ENCODE measurements around the gene TAAR9. TPM values are rescaled to one million over a fixed set of nuclear protein-coding genes. Genes with fewer than 3 reads are reported as not detected.

Gene TAAR9, protein sequence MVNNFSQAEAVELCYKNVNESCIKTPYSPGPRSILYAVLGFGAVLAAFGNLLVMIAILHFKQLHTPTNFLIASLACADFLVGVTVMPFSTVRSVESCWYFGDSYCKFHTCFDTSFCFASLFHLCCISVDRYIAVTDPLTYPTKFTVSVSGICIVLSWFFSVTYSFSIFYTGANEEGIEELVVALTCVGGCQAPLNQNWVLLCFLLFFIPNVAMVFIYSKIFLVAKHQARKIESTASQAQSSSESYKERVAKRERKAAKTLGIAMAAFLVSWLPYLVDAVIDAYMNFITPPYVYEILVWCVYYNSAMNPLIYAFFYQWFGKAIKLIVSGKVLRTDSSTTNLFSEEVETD
- not detected in 2 replicates for total RNA-seq
- long read RNA-seq: 0 reads

GRCh38 chr6:132537977-132538376 is at the start of gene TAAR9:
TSS of gene TAAR9 (plus strand) at chr6:132538277. CDS start at chr6:132538290, 13 bp downstream.
- TF ChIP-seq, protein P1, sequence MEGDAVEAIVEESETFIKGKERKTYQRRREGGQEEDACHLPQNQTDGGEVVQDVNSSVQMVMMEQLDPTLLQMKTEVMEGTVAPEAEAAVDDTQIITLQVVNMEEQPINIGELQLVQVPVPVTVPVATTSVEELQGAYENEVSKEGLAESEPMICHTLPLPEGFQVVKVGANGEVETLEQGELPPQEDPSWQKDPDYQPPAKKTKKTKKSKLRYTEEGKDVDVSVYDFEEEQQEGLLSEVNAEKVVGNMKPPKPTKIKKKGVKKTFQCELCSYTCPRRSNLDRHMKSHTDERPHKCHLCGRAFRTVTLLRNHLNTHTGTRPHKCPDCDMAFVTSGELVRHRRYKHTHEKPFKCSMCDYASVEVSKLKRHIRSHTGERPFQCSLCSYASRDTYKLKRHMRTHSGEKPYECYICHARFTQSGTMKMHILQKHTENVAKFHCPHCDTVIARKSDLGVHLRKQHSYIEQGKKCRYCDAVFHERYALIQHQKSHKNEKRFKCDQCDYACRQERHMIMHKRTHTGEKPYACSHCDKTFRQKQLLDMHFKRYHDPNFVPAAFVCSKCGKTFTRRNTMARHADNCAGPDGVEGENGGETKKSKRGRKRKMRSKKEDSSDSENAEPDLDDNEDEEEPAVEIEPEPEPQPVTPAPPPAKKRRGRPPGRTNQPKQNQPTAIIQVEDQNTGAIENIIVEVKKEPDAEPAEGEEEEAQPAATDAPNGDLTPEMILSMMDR (IDR thresholded peaks at IDR 0.05; ENCODE audit: unreplicated experiment): no peak
- H3K27me3 Mint-ChIP-seq: peaks cover 16% of the 10 kb centered on the region

DNA sequence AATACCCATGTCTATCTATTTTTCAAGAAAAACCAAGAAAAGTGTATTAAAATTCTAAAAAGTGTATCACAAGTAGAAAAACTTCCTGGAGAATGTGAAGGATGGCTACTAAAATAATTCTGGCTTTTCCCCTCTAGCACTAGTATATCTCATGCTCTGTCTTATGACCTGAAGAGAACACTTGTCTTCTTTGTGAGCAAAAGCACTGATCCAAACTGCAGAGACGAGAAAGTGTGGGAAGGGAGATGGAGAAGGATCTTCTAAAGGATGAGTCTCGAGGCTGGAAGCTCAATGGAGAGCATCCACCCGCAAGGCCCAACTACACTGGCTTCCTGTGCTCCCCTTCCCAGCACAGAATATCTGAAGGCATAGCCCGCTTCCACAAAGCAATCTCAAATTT is 48.7 kb upstream of the TAAR9 start:
- H3K36me3 Mint-ChIP-seq (ENCODE audit: insufficient read depth): peaks cover 6% of the 10 kb centered on the region
- TF ChIP-seq, protein P1 (IDR thresholded peaks at IDR 0.05; ENCODE audit: unreplicated experiment): no peak
- no peak overlapping the region for H3K4me3 Mint-ChIP-seq (ENCODE audit: low read depth)
- DNase-seq (ENCODE audit: low spot score, unreplicated experiment): no peak
- no peaks in the 10 kb centered on the region for H3K4me1 Mint-ChIP-seq (ENCODE audit: low read depth)
- H3K27me3 Mint-ChIP-seq: no peaks in the 10 kb centered on the region
- H3K9me3 Mint-ChIP-seq (ENCODE audit: low read depth): peaks cover 5% of the 10 kb centered on the region
- H3K27ac Mint-ChIP-seq: no peak overlapping the region

More at GRCh38 chr6:132537977-132538376, at the start of gene TAAR9:
- Mint-ChIP-seq H3K4me1 (ENCODE audit: low read depth) (no peaks in the 10 kb centered on the region), H3K27ac (no peak within 1 kb of the TSS), H3K4me3 (ENCODE audit: low read depth) (no peak within 1 kb of the TSS), H3K9me3 (ENCODE audit: low read depth) (peaks cover 8% of the 10 kb centered on the region), H3K36me3 (ENCODE audit: insufficient read depth) (no peaks in the 10 kb centered on the region)
- DNase-seq (ENCODE audit: low spot score, unreplicated experiment): no peak

GRCh38 chr6:132490024-132490423 is 48.1 kb upstream of the TAAR9 start:
- H3K36me3 Mint-ChIP-seq (ENCODE audit: insufficient read depth): peaks cover 12% of the 10 kb centered on the region
- DNase-seq (ENCODE audit: low spot score, unreplicated experiment): no peak
- peaks cover 8% of the 10 kb centered on the region for H3K9me3 Mint-ChIP-seq (ENCODE audit: low read depth)
- H3K27ac Mint-ChIP-seq: no peak overlapping the region
- H3K4me1 Mint-ChIP-seq (ENCODE audit: low read depth): no peaks in the 10 kb centered on the region
- TF ChIP-seq, protein P1 (IDR thresholded peaks at IDR 0.05; ENCODE audit: unreplicated experiment): no peak
- H3K27me3 Mint-ChIP-seq: no peaks in the 10 kb centered on the region
- no peak overlapping the region for H3K4me3 Mint-ChIP-seq (ENCODE audit: low read depth)

DNA sequence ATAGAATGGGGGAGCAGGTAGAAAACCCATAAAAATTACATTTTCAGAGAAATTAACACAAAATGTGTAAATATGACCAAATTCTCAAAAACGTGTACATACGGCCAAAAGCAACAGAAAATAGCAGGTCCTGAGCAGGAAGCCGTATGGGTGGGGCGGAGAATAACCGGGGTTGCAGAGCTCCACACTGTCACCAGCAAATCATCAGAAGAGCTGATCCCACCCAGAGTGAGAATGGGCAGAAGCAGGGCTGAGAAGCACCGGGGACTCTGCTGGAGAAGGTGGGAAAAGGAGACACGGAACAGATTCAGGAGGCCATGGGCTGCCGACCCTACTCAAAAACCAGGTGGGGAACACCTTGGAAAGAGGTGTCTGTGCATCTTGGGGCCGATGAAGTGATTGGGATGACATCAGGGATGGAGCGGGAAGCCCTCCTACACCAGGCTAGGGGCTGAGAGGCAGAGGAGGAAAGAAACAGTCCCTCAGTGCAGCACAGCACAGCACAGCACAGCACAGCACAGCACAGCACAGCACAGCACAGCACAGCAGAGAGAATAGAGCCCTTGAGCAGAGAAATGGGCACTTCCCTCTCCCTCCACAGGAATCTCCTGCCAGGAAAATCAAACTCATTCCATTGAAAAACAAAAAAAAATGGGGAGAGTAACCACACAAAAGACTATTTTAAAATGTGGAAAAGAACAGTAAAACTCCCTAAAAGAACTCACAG is 47.4 kb upstream of the TAAR9 start:
- Mint-ChIP-seq H3K4me3 (ENCODE audit: low read depth) (no peak overlapping the region), H3K27me3 (no peaks in the 10 kb centered on the region), H3K36me3 (ENCODE audit: insufficient read depth) (peaks cover 12% of the 10 kb centered on the region), H3K9me3 (ENCODE audit: low read depth) (peaks cover 8% of the 10 kb centered on the region), H3K27ac (no peak overlapping the region), H3K4me1 (ENCODE audit: low read depth) (no peaks in the 10 kb centered on the region)
- no peak for DNase-seq (ENCODE audit: low spot score, unreplicated experiment)
- TF ChIP-seq, protein P1 (IDR thresholded peaks at IDR 0.05; ENCODE audit: unreplicated experiment): no peak

DNA sequence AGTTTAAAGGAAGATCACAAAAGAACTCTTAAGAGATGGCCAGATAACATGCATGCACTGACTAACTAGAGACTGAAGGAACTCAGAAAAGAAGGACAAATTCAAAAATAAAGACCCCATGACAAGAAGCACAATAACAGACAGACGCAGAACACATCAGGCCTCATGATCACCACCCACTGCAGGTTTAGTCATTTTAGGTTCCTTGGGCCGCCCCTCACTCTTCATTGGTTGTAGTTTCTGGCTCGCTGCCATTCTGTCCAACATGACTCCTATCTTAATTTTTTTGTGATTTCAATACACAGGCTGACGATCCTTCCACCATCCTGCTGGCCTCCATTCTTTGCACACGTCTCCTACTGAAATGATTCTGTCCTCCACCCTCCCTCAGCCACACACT is 46.8 kb upstream of the TAAR9 start:
- H3K27me3 Mint-ChIP-seq: no peaks in the 10 kb centered on the region
- peaks cover 8% of the 10 kb centered on the region for H3K9me3 Mint-ChIP-seq (ENCODE audit: low read depth)

More for the DNA sequence above, 46.8 kb upstream of the TAAR9 start:
- TF ChIP-seq, protein P1 (IDR thresholded peaks at IDR 0.05; ENCODE audit: unreplicated experiment): no peak
- Mint-ChIP-seq H3K27ac (no peak overlapping the region), H3K4me3 (ENCODE audit: low read depth) (no peak overlapping the region), H3K36me3 (ENCODE audit: insufficient read depth) (peaks cover 12% of the 10 kb centered on the region), H3K4me1 (ENCODE audit: low read depth) (no peaks in the 10 kb centered on the region)
- no peak for DNase-seq (ENCODE audit: low spot score, unreplicated experiment)
